Astrocyte of the spinal cord (primary cell): Measurements from ENCODE around the gene RASA1.

ENCODE experiments used
- DNase-seq: peaks from one replicate; pipeline ENCODE4 v3.0.0; 2011; ENCODE audit warnings: low read depth, low spot score
- H3K4me3 ChIP-seq: 2 replicates; pipeline ENCODE4 v1.5.1; 2011; ENCODE audit warnings: low read depth, mild to moderate bottlenecking, low read length, moderate library complexity
- in situ Hi-C: cut with HindIII; loops from 2 replicates; pipeline ENCODE4 v1.10.0; 2017; ENCODE audit warnings: low sequenced_read_pairs
- TF ChIP-seq, protein P1 (sequence below): IDR thresholded peaks from 2 replicates; pipeline ENCODE4 v1.5.1; 2012; ENCODE audit warnings: low read depth, mild to moderate bottlenecking, low read length, inconsistent platforms

Gene RASA1

DNA sequence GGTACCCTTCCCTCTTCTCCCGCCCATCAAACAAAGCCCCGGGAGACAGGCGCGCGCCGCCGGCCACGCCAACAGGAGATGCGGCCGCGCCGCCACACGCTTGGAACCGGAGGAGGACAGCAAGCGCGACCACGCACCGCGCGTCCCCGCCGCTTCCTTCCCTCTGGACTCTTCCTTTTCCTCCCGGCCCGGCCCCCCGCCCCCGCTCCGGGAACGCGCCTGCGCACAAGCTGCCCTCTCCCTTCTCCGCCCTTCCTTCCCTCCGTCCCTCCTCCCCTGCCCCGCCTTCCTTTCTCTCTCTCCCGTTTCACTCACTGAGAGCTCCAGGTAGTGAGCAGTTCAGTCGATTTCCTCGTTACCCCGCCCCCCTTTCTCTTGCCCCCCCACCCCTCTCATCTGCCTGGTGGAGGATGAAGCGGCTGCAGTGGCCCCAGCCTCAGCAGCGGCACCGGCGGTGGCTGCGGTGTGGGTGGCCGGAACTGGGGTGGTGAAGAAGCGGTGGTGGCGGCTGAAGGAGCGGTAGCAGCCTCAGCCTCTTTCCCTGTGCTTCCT, at the start of gene RASA1:
Gene RASA1 (plus strand): TSS at position 310 of the 552 bp plus-strand sequence. CDS start 569 bp downstream, outside the sequence.
- DNase-seq = peak; percentile 95
- peak within 1 kb of the TSS; percentile 84 for H3K4me3 ChIP-seq
- in situ Hi-C loops = no loop called here
- TF ChIP-seq, protein P1, sequence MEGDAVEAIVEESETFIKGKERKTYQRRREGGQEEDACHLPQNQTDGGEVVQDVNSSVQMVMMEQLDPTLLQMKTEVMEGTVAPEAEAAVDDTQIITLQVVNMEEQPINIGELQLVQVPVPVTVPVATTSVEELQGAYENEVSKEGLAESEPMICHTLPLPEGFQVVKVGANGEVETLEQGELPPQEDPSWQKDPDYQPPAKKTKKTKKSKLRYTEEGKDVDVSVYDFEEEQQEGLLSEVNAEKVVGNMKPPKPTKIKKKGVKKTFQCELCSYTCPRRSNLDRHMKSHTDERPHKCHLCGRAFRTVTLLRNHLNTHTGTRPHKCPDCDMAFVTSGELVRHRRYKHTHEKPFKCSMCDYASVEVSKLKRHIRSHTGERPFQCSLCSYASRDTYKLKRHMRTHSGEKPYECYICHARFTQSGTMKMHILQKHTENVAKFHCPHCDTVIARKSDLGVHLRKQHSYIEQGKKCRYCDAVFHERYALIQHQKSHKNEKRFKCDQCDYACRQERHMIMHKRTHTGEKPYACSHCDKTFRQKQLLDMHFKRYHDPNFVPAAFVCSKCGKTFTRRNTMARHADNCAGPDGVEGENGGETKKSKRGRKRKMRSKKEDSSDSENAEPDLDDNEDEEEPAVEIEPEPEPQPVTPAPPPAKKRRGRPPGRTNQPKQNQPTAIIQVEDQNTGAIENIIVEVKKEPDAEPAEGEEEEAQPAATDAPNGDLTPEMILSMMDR = no peak

DNA sequence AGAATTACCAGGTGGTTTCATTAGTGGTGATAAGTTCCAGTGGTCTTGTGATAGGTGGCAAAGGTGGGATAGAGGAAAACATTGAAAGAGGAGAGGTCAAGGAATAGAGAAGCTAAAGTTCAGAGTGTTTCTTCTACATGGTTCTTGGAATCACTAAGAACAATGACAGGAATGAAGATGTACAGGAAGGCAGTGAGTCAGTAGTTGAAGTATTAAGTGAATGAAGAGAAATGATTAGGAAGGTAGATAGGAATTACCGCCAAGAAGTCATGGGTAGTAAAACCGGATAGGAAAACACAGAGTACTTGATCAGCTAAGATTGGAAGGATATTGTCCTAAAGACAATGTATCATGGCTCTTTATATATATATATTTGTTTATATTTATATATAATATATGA, 37.9 kb upstream of the RASA1 start:
- H3K4me3 ChIP-seq = no peak overlapping the region
- TF ChIP-seq, protein P1 = no peak
- in situ Hi-C loops = no loop called here
- no peak for DNase-seq

DNA sequence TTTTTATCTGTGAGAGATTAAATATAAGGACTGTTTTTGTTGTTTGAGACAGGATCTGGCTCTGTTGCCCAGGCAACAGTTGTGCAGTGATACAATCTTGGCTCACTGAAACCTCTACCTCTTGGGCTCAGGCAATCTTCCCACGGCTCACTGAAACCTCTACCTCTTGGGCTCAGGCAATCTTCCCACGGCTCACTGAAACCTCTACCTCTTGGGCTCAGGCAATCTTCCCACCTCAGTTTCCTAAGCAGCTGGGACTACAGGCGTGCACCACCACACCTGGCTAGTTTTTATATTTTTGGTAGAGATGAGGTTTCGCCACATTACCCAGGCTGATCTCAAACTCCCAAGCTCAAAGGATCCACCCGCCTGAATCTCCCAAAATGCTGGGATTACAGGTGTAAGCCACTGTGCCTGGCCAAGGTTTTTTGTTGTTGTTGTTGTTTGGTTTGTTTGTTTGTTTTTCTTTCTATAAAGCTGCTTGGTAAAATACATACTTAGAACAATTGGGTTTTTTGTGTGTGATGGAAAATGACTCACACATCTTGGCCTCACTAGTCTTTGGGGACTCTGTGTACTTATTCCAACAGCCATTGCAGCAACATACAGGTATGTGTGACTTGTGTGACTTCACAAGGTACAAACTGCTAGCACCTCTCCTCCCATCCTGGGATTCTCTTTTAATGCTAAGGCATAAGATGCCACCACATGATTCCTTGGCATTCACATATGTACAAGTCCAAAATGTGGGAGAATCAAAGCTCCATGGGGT, 36.5 kb upstream of the RASA1 start:
- in situ Hi-C loops = no loop called here
- no peak for DNase-seq

DNA sequence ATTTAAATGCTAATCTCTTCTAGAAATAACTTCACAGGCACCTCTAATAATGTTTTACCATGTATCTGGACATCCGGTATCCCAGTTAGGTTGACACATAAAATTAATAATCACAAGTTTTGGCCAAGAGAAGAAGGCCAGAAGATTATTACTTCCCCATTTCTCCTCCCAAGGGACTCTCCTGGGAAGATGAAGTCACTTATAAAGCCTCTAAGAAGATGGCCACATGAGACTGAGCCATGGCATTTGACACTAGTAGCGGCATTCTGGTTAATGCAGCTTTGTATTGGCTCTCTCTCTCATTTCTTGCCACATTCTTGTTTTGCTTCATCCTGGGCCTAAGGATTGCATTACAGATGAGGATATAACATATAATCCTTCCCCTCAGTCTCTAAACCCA, 34.5 kb upstream of the RASA1 start:
- no peak for DNase-seq
- TF ChIP-seq, protein P1 = no peak
- no peak overlapping the region for H3K4me3 ChIP-seq
- in situ Hi-C loops = no loop called here

More for the DNA sequence above, 36.5 kb upstream of the RASA1 start:
- TF ChIP-seq, protein P1 = no peak
- H3K4me3 ChIP-seq = no peak overlapping the region

DNA sequence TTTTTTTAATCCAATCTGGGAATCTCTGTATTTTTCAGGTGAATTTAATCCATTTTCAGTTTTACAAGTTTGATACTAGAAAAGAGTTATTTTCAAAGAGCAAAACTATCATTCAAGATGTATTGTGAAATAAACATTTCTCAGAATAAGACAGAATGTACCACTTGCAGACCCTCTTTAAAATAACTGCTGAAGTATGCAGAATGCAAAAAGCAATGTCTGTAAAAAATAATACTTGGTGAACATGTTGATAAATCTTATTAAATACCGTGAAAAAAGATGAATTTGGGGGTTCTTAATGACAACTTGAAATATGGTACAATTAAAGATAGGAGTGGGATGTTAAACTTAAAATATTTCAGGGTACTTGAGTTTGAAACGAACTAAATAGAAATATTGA, 26.1 kb upstream of the RASA1 start:
- TF ChIP-seq, protein P1 = no peak
- H3K4me3 ChIP-seq = no peak overlapping the region
- no peak for DNase-seq
- in situ Hi-C loops = no loop called here

DNA sequence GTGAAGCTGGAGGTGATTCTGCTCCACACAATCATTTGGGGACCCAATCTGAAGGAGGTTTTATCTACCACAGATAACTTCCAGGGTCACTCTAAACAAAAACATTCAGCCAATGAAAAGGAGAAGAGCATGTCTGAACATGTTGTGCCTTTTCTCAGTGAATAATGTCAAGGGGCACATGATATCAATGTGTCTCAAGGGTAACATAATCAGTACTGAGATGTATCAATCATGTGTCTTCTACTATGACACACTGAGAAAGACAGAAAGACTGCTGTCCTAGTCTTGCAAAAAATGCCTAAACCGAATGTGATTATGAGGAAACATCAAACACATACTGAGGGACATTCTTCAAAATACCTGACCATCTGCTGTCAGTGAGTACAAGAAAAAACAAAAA, 25.4 kb upstream of the RASA1 start:
- no peak for DNase-seq
- in situ Hi-C loops = no loop called here
- TF ChIP-seq, protein P1 = no peak
- H3K4me3 ChIP-seq = no peak overlapping the region
